IMR-90 (cell line): ENCODE results near the gene SCYL3. TPM values are rescaled to one million over a fixed set of nuclear protein-coding genes. Genes with fewer than 3 reads are reported as not detected.

Experiments used
- ATAC-seq: fragments of 200-7000 bp; cut with Tn5 transposase; 2 replicates; pipeline ENCODE4 v1.9.1; 2020; ENCODE audit warnings: low read depth, mild to moderate bottlenecking, moderate library complexity
- BruUV-seq: library from RNA; stranded (reverse); fragments of 400-500 nt; replicated peaks from 2 replicates; lab custom pipeline; 2021; lab: Mats Ljungman, UMichigan
- CTCF ChIA-PET: fragments of 300-600 bp; formaldehyde crosslinking; extraction: SDS; loops from one replicate; lab custom pipeline; 2021; ENCODE audit warnings: antibody characterized with exemption; lab: Yijun Ruan, JAX
- POLR2A ChIA-PET: fragments of 300-600 bp; sonication (Branson Sonifier 250); formaldehyde crosslinking; loops from one replicate; lab custom pipeline; 2022; ENCODE audit warnings: antibody characterized with exemption; ENCODE audit not compliant: unreplicated experiment; lab: Charles Lee
- DNase-seq: peaks from one replicate; pipeline ENCODE4 v3.0.0; 2013
- H2AFZ ChIP-seq: replicated peaks from 2 replicates; pipeline ENCODE3; 2013; ENCODE audit warnings: low read length, mild to moderate bottlenecking; ENCODE audit not compliant: poor library complexity
- H2AK5ac ChIP-seq: 2 replicates; pipeline ENCODE4 v1.6.1; 2013; ENCODE audit warnings: low read depth, low read length, inconsistent platforms
- H2AK9ac ChIP-seq: replicated peaks from 2 replicates; pipeline ENCODE3; 2013; ENCODE audit warnings: mild to moderate bottlenecking, low read depth, low read length, moderate library complexity; ENCODE audit not compliant: poor library complexity
- H2BK120ac ChIP-seq: 2 replicates; pipeline ENCODE4 v1.6.1; 2013; ENCODE audit warnings: low read depth, low read length, inconsistent platforms
- H2BK15ac ChIP-seq: 3 replicates; pipeline ENCODE4 v1.6.1; 2013; ENCODE audit warnings: low read depth, low read length, inconsistent platforms
- H2BK20ac ChIP-seq: 2 replicates; pipeline ENCODE4 v1.6.1; 2013; ENCODE audit warnings: low read depth, mild to moderate bottlenecking, inconsistent platforms, low read length, moderate library complexity
- H2BK5ac ChIP-seq: 2 replicates; pipeline ENCODE4 v1.6.1; 2013; ENCODE audit warnings: mild to moderate bottlenecking, low read depth, low read length, inconsistent platforms; ENCODE audit not compliant: poor library complexity, severe bottlenecking
- H3K14ac ChIP-seq: replicated peaks from 2 replicates; pipeline ENCODE4 v1.6.1; 2013; ENCODE audit warnings: low read depth, low read length, inconsistent platforms
- H3K18ac ChIP-seq: 2 replicates; pipeline ENCODE4 v1.6.1; 2013; ENCODE audit warnings: low read depth, low read length, control low read depth
- H3K23ac ChIP-seq: 2 replicates; pipeline ENCODE4 v1.6.1; 2013; ENCODE audit warnings: low read depth, low read length, inconsistent platforms
- H3K27ac ChIP-seq: 2 replicates; pipeline ENCODE4 v1.5.1; 2013; ENCODE audit warnings: mild to moderate bottlenecking, control low read depth, low read length; ENCODE audit not compliant: insufficient read depth
- H3K27me3 ChIP-seq: 2 replicates; pipeline ENCODE4 v1.6.1; 2013; ENCODE audit warnings: low read length; ENCODE audit not compliant: control insufficient read depth, insufficient read depth
- H3K36me3 ChIP-seq: 2 replicates; pipeline ENCODE4 v1.6.1; 2013; ENCODE audit warnings: low read length, mixed read lengths; ENCODE audit not compliant: control insufficient read depth, insufficient read depth
- H3K4ac ChIP-seq: 2 replicates; pipeline ENCODE4 v1.6.1; 2013; ENCODE audit warnings: low read depth, low read length, inconsistent platforms
- H3K4me1 ChIP-seq: 2 replicates; pipeline ENCODE4 v1.6.1; 2013; ENCODE audit warnings: low read length, mixed read lengths; ENCODE audit not compliant: control insufficient read depth, insufficient read depth
- H3K4me2 ChIP-seq: 2 replicates; pipeline ENCODE4 v1.6.1; 2013; ENCODE audit warnings: low read depth, mild to moderate bottlenecking, control low read depth, low read length, moderate library complexity
- H3K4me3 ChIP-seq: 2 replicates; pipeline ENCODE4 v1.5.1; 2013; ENCODE audit warnings: low read depth, mild to moderate bottlenecking, control low read depth, low read length, moderate library complexity; ENCODE audit not compliant: insufficient read depth
- H3K56ac ChIP-seq: 2 replicates; pipeline ENCODE4 v1.6.1; 2013; ENCODE audit warnings: low read length, inconsistent platforms; ENCODE audit not compliant: insufficient read depth; ENCODE audit errors: extremely low read depth
- H3K79me1 ChIP-seq, 2 experiments: 2 replicates each; pipeline ENCODE4 v1.6.1; 2013; ENCODE audit warnings: low read length in 2 of 2, inconsistent platforms in 1 of 2, low read depth in 1 of 2
- H3K9ac ChIP-seq: 2 replicates; pipeline ENCODE4 v1.6.1; 2013; ENCODE audit warnings: low read depth, low read length, control low read depth
- H3K9me1 ChIP-seq: 2 replicates; pipeline ENCODE4 v1.6.1; 2013; ENCODE audit warnings: low read length, inconsistent platforms; ENCODE audit not compliant: insufficient read depth
- H3K9me3 ChIP-seq: 2 replicates; pipeline ENCODE4 v1.6.1; 2013; ENCODE audit warnings: low read length; ENCODE audit not compliant: control insufficient read depth, insufficient read depth
- H4K20me1 ChIP-seq: 2 replicates; pipeline ENCODE4 v1.6.1; 2013; ENCODE audit warnings: low read length, inconsistent platforms; ENCODE audit not compliant: insufficient read depth
- H4K5ac ChIP-seq: 2 replicates; pipeline ENCODE4 v1.6.1; 2013; ENCODE audit warnings: mild to moderate bottlenecking, low read depth, low read length, control low read depth
- H4K8ac ChIP-seq, 2 experiments: 2 replicates each; pipeline ENCODE4 v1.6.1; 2013; ENCODE audit warnings: low read depth in 2 of 2, low read length in 2 of 2, control low read depth in 1 of 2, inconsistent platforms in 1 of 2
- H4K91ac ChIP-seq: 2 replicates; pipeline ENCODE4 v1.6.1; 2013; ENCODE audit warnings: low read depth, low read length, inconsistent platforms; ENCODE audit not compliant: insufficient read depth
- BHLHE40 ChIP-seq: fragments of 150-350 bp; IDR thresholded peaks from 2 replicates; pipeline ENCODE4 v1.6.1; 2016; ENCODE audit warnings: mild to moderate bottlenecking, low read depth, low read length
- CTCF ChIP-seq: conservative IDR thresholded peaks from 2 replicates; pipeline ENCODE4 v1.5.1; 2012; ENCODE audit warnings: mild to moderate bottlenecking, low read depth, low read length, improper control_type of control experiment
- ELK1 ChIP-seq: fragments of 150-350 bp; IDR thresholded peaks from 2 replicates; pipeline ENCODE4 v1.6.1; 2016; ENCODE audit warnings: low read depth, mild to moderate bottlenecking, low read length, moderate library complexity, borderline replicate concordance
- MAZ ChIP-seq: IDR thresholded peaks from 2 replicates; pipeline ENCODE4 v1.6.1; 2012; ENCODE audit warnings: low read depth, mild to moderate bottlenecking, low read length, improper control_type of control experiment, moderate library complexity, borderline replicate concordance
- MXI1 ChIP-seq: IDR thresholded peaks from 2 replicates; pipeline ENCODE4 v1.6.1; 2012; ENCODE audit warnings: low read depth, mild to moderate bottlenecking, low read length, moderate library complexity, borderline replicate concordance
- POLR2A ChIP-seq: IDR thresholded peaks from 2 replicates; pipeline ENCODE4 v1.6.1; 2012; ENCODE audit warnings: mild to moderate bottlenecking, low read depth, low read length
- RAD21 ChIP-seq: IDR thresholded peaks from 2 replicates; pipeline ENCODE4 v1.6.1; 2012; ENCODE audit warnings: low read length, improper control_type of control experiment
- SMC3 ChIP-seq: fragments of 150-350 bp; IDR thresholded peaks from 2 replicates; pipeline ENCODE4 v1.6.1; 2016; ENCODE audit warnings: low read depth, mild to moderate bottlenecking, antibody characterized with exemption, low read length, moderate library complexity
- WGBS, 2 experiments: methylation state at CpG; one replicate each; pipeline versions ENCODE4 v1.1.5 to v1.1.7; 2013; ENCODE audit warnings: missing lambda C conversion rate in 2 of 2; ENCODE audit not compliant: insufficient read length in 1 of 2; ENCODE audit errors: extremely low coverage in 2 of 2; 5-methylcytosine and 5-hydroxymethylcytosine counted together
- dilution Hi-C: fragments of 300-500 bp; cut with HindIII; formaldehyde crosslinking; loops from one replicate; pipeline ENCODE4 v1.14.3; 2018; ENCODE audit warnings: low sequenced_read_pairs; ENCODE audit not compliant: unreplicated experiment
- in situ Hi-C: fragments of 300-500 bp; cut with MboI; formaldehyde crosslinking; loops from 3 replicates; pipeline ENCODE4 v1.14.3; 2019; ENCODE audit warnings: low sequenced_read_pairs, inconsistent platforms, mixed read lengths
- intact Hi-C: fragments of 100-400 bp; cut with micrococcal nuclease; formaldehyde crosslinking; loops from 2 replicates; pipeline ENCODE4 v1.10.0; 2022
- polyA plus RNA-seq, 3 experiments: library from polyadenylated mRNA; depleted of rRNA; stranded (reverse); fragments of >200 nt; gene quantifications; 2 replicates each; pipeline ENCODE4 v1.2.3, GENCODE V29; 2012; ENCODE audit warnings: low replicate concordance in 1 of 3
- total RNA-seq: library from RNA; depleted of rRNA; stranded (reverse); fragments of >200 nt; gene quantifications from 2 replicates; pipeline ENCODE4 v1.2.3, GENCODE V29; 2012

SCYL3 gene
- total and polyA plus RNA-seq, 2 of the 4 experiments (the other 2 are of a cell fraction), result 3.9 to 8.4 TPM

GRCh38 chr1:169941982-169942830 lies 48.5 kb upstream of the SCYL3 start:
- in situ Hi-C loops (loop anchor here (25.0 kb wide), 2 partner anchors 720 to 820 kb away; partner anchors contain the start of gene PRRX1), intact Hi-C loops (no loop called here), dilution Hi-C loops (no loop called here)
- 0 out of 2 replicates have a peak, but pooled peaks cover 3% of the 10 kb centered on the region for H3K9me1 ChIP-seq
- no TSS peak for BruUV-seq
- H3K23ac ChIP-seq, result peak overlapping the region; percentile 7; the same call in 1 of the 2 replicates
- TF ChIP-seq MAZ (no peak), BHLHE40 (no peak), CTCF (no peak), ELK1 (no peak), MXI1 (no peak), SMC3 (no peak), POLR2A (no peak), RAD21 (no peak)
- no peak overlapping the region for H4K91ac ChIP-seq
- peaks cover 4% of the 10 kb centered on the region for H3K4me1 ChIP-seq
- no peak overlapping the region for H4K8ac ChIP-seq
- POLR2A ChIA-PET, result no interaction called here
- H3K79me1 ChIP-seq, result no peaks in the 10 kb centered on the region
- WGBS, 2 experiments, result no CpG with 5 or more reads among the region's 2 CpGs
- no peak overlapping the region; the same call in 1 of the 2 replicates for H2BK120ac ChIP-seq
- H3K56ac ChIP-seq, result no peak overlapping the region
- peak; percentile 57 for ATAC-seq
- H3K9me3 ChIP-seq, result no peaks in the 10 kb centered on the region
- no peak overlapping the region for H2BK15ac ChIP-seq
- no peak overlapping the region for H4K5ac ChIP-seq
- no peak overlapping the region; the same call in 1 of the 2 replicates for H3K14ac ChIP-seq
- no peaks in the 10 kb centered on the region for H3K27me3 ChIP-seq
- no peak overlapping the region for H2AK5ac ChIP-seq
- H3K9ac ChIP-seq, result no peak overlapping the region
- no peak overlapping the region for H3K4ac ChIP-seq
- no peak overlapping the region for H3K18ac ChIP-seq
- no peak overlapping the region for H2AK9ac ChIP-seq
- no peak overlapping the region for H2AFZ ChIP-seq
- no peak overlapping the region for H2BK20ac ChIP-seq
- CTCF ChIA-PET, result no interaction called here
- no peak overlapping the region for H3K4me3 ChIP-seq
- H3K27ac ChIP-seq, result peak overlapping the region; percentile 44; the same call in 1 of the 2 replicates
- H3K4me2 ChIP-seq, result peak overlapping the region; percentile 85
- no peaks in the 10 kb centered on the region for H4K20me1 ChIP-seq
- DNase-seq, result peak; percentile 46
- no peak overlapping the region for H2BK5ac ChIP-seq
- H3K36me3 ChIP-seq, result no peaks in the 10 kb centered on the region; the same call in 1 of the 2 replicates
